ENCODE results near the gene DIS3L2. TPM values are rescaled to one million over a fixed set of nuclear protein-coding genes. Genes with fewer than 3 reads are reported as not detected.
A peak's percentile ranks its signal among the peaks of the same experiment; 100 is the strongest.

The DIS3L2 gene
- total and polyA plus RNA-seq, 2 of the 4 experiments (the other 2 are of a cell fraction): 14.7 to 19.2 TPM

DNA sequence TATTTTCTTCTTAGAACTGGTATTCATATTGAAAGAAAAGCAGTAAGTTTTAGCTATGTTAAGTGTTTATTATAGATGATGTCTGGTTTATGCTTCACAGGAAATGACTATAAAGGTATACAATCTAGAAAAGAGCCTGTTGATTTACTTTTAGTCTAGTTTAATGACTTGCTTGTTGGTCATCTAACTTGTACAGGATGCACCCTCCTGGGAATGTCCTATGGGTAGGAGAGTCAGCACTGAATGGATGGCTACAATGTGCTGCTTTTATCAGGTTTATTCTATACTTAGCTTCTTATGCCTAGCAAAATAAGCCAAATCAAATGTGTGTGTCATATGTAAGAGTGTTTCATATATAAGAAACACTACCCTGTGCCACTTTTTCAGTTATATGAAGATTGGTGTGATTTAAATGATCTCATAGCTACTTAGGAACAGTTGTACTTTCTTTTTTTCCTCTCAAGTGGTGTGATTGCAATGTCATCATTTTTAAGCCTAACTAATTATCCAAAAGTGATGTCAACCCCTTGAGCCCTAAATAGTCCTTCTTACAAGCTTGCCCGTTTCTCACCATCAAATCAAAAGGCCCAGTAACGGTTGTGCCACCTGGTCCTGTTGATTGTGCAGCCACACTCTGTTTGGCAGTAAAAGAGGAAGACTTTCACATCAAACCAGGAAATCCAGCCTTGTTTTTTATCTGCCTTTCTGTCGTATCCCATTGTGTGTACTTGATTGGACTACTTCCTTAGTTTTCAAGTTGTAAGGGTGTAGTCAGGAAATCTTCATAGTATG lies 176.0 kb downstream of the DIS3L2 start:
- no peak overlapping the region for H4K5ac ChIP-seq (ENCODE audit: low read depth, low read length)
- H3K4ac ChIP-seq (ENCODE audit: low read depth, low read length): peak overlapping the region; percentile 21; the same call in 1 of the 2 replicates
- BruUV-seq (replicated peaks): no TSS peak
- no peak overlapping the region for H3K56ac ChIP-seq (ENCODE audit: extremely low read depth, insufficient read depth, low read length)
- peak; percentile 82 for ATAC-seq (ENCODE audit: low read depth)
- peaks cover 8% of the 10 kb centered on the region for H3K4me1 ChIP-seq (ENCODE audit: control insufficient read depth, insufficient read depth, low read length)
- H2AFZ ChIP-seq (replicated peaks; ENCODE audit: low read length, poor library complexity): no peak overlapping the region
- CTCF ChIA-PET: no interaction called here
- peaks cover 7% of the 10 kb centered on the region; the same call in 1 of the 2 replicates for H3K9me1 ChIP-seq (ENCODE audit: insufficient read depth, low read length)
- peaks cover 3 to 13% of the 10 kb centered on the region in 2 experiments; a peak in 2 of 4 replicates for H3K79me1 ChIP-seq (ENCODE audit: low read depth in 1 of 2, low read length in 2 of 2)
- H2AK5ac ChIP-seq (ENCODE audit: low read depth, low read length): peak overlapping the region; percentile 18; the same call in 1 of the 2 replicates
- no peak overlapping the region for H3K9ac ChIP-seq (ENCODE audit: low read depth, low read length)
- no peaks in the 10 kb centered on the region; the same call in 1 of the 2 replicates for H4K20me1 ChIP-seq (ENCODE audit: insufficient read depth, low read length)
- H4K91ac ChIP-seq (ENCODE audit: insufficient read depth, low read depth, low read length): no peak overlapping the region; the same call in 1 of the 2 replicates
- H2BK120ac ChIP-seq (ENCODE audit: low read depth, low read length): peak overlapping the region; percentile 53; the same call in 1 of the 2 replicates
- H3K23ac ChIP-seq (ENCODE audit: low read depth, low read length): peak overlapping the region; percentile 26; the same call in 1 of the 2 replicates
- 0 out of 2 replicates have a peak overlapping the region, but pooled peaks have one; percentile 2 for H3K14ac ChIP-seq (replicated peaks; ENCODE audit: low read depth, low read length)
- no peaks in the 10 kb centered on the region for H3K9me3 ChIP-seq (ENCODE audit: control insufficient read depth, insufficient read depth, low read length)
- H3K27me3 ChIP-seq (ENCODE audit: control insufficient read depth, insufficient read depth, low read length): no peaks in the 10 kb centered on the region
- peak overlapping the region; percentile 74; the same call in 1 of the 2 replicates for H3K18ac ChIP-seq (ENCODE audit: low read depth, low read length)
- intact Hi-C loops (cut with micrococcal nuclease): loop anchor here (2.0 kb wide), 1 partner anchor 213 kb away; no protein-coding TSS in a partner anchor
- H2BK5ac ChIP-seq (ENCODE audit: low read depth, low read length, poor library complexity, severe bottlenecking): peak overlapping the region; percentile 11
- TF ChIP-seq MXI1 (IDR thresholded peaks at IDR 0.05; ENCODE audit: borderline replicate concordance, low read depth, low read length): no peak
- TF ChIP-seq MAFK (IDR thresholded peaks at IDR 0.05; ENCODE audit: low read depth, low read length): peak; percentile 86
- H4K8ac ChIP-seq (ENCODE audit: low read depth in 2 of 2, low read length in 2 of 2): peak overlapping the region in 1 of 2 experiments; percentile 41; a peak in 1 of 4 replicates
- dilution Hi-C loops (cut with HindIII; ENCODE audit: low sequenced_read_pairs, unreplicated experiment): no loop called here
- peak overlapping the region; percentile 44; the same call in 1 of the 2 replicates for H2BK20ac ChIP-seq (ENCODE audit: low read depth, low read length)
- H3K4me2 ChIP-seq (ENCODE audit: low read depth, low read length): peak overlapping the region; percentile 19; the same call in 1 of the 2 replicates
- H3K4me3 ChIP-seq (ENCODE audit: insufficient read depth, low read depth, low read length): no peak overlapping the region
- peak; percentile 80 for DNase-seq
- no peak overlapping the region for H2AK9ac ChIP-seq (replicated peaks; ENCODE audit: low read depth, low read length, poor library complexity)
- POLR2A ChIA-PET (ENCODE audit: unreplicated experiment): interaction anchor here (0.6 kb wide), 1 partner anchor 170 kb away, joined by 3 read pairs; no protein-coding TSS in a partner anchor
- in situ Hi-C loops (cut with MboI; ENCODE audit: low sequenced_read_pairs): no loop called here
- no peak overlapping the region for H2BK15ac ChIP-seq (ENCODE audit: low read depth, low read length)
- peaks cover 5% of the 10 kb centered on the region for H3K36me3 ChIP-seq (ENCODE audit: control insufficient read depth, insufficient read depth, low read length)
- peak overlapping the region; percentile 49; the same call in 1 of the 2 replicates for H3K27ac ChIP-seq (ENCODE audit: insufficient read depth, low read length)
- WGBS, 2 experiments (ENCODE audit: extremely low coverage in 2 of 2, insufficient read length in 1 of 2): no CpG with 5 or more reads among the region's 3 CpGs
